Measurements from ENCODE around the gene BOLA3. TPM values are rescaled to one million over a fixed set of nuclear protein-coding genes. Genes with fewer than 3 reads are reported as not detected.
A peak's percentile ranks its signal among the peaks of the same experiment; 100 is the strongest.
"Not testable (repeated sequence)": the region's sequence is repeated elsewhere in the genome, so short reads cannot be mapped to it uniquely, and the experiment has no call there.

Gene BOLA3
- total RNA-seq, 1 donor from 2014 or later, result 29.8 TPM

DNA sequence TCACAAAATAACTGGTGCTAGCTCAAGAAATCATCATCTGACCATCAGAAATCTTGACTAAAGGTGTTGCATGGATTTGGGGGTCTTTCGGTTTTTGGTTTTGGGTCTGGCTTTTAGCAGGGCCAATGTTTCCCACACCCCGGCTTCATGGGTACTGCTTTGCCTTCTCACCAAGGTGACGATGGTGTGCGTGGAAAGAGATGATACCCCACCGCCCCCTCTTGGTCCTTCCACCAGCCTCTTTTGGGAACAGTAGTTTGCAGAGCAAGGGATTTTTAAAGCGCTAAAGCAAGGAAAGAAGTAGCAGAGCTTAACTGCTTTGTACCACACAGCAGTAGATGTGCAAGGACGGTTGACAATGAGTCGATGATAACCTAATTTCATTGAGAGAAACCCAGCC is 42.3 kb downstream of the BOLA3 start:
- DNase-seq (ENCODE audit: low spot score in 2 of 2) (no peak), FAIRE-seq (no peak)

DNA sequence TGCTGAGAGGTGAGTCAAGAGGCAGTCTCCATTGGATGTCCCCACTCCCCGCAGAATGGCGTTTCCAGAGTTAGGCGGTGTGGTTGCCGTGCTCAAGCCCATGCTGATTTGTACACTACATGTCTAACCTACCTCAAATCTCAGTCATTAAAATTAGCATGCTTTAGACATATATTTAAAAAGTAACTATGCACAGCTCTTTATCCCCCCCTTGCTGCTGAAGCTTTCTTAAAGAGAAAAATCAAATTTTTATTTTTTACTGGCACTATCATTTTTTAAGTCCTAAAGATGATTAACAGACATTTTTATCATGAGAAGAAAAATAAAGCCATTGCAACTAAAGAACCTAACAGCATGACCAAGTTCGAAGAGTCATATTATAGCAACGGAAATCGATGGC is 42.9 kb downstream of the BOLA3 start:
- DNase-seq (ENCODE audit: low spot score in 2 of 2), result no peak
- no peak for FAIRE-seq

DNA sequence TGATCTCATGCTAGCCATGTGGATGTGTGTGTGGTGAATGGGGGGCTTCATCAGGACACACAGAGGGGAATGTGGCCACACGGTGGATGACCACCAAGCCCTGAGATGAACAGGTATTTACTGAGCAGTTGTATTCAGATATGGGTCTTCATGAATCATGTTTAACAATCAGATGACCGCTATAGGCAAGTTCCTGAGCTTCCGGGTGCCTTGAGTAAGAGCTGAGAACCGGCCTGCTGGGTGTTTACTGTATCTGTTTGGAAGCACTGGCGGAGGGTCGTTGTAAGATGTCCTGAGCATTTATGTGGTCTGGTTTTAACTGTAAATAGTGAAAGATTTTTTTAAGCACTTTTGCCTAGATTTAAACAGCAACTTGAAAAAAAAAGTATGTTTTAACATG is 43.9 kb downstream of the BOLA3 start:
- no peak for DNase-seq (ENCODE audit: low spot score in 2 of 2)
- FAIRE-seq, result no peak

DNA sequence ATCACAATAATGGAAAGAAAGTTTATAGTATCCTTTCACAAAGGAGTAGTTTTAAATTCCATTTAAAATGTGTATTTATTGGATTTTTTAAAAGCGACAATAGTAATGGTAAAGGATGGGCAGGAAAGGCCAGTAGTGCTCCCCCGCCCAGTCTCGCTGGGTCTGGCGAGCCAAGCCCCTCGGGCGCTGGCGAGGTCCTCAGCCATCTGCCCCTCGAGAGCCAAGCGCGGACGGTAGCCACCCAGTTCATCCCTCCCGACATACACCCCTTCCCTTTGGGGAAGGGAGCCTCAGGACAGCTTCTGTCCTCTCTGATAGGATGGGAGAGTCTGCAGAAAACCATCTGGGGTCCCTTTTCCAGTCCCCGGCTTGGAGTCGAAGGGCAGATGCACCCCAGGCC is 45.2 kb downstream of the BOLA3 start:
- DNase-seq (ENCODE audit: low spot score in 2 of 2), result no peak
- no peak for FAIRE-seq

DNA sequence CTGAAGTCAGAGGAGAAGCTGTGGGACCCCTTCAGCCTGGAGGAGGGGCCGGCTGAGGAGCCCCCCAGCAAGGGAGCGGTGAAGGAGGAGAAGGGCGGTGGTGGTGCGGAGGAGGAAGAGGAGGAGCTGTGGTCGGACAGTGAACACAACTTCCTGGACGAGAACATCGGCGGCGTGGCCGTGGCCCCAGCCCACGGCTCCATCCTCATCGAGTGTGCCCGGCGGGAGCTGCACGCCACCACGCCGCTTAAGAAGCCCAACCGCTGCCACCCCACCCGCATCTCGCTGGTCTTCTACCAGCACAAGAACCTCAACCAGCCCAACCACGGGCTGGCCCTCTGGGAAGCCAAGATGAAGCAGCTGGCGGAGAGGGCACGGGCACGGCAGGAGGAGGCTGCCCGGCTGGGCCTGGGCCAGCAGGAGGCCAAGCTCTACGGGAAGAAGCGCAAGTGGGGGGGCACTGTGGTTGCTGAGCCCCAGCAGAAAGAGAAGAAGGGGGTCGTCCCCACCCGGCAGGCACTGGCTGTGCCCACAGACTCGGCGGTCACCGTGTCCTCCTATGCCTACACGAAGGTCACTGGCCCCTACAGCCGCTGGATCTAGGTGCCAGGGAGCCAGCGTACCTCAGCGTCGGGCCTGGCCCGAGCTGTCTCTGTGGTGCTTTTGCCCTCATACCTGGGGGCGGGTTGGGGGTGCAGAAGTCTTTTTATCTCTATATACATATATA is 46.0 kb downstream of the BOLA3 start:
- DNase-seq (ENCODE audit: low spot score in 2 of 2) (no peak), FAIRE-seq (no peak)

DNA sequence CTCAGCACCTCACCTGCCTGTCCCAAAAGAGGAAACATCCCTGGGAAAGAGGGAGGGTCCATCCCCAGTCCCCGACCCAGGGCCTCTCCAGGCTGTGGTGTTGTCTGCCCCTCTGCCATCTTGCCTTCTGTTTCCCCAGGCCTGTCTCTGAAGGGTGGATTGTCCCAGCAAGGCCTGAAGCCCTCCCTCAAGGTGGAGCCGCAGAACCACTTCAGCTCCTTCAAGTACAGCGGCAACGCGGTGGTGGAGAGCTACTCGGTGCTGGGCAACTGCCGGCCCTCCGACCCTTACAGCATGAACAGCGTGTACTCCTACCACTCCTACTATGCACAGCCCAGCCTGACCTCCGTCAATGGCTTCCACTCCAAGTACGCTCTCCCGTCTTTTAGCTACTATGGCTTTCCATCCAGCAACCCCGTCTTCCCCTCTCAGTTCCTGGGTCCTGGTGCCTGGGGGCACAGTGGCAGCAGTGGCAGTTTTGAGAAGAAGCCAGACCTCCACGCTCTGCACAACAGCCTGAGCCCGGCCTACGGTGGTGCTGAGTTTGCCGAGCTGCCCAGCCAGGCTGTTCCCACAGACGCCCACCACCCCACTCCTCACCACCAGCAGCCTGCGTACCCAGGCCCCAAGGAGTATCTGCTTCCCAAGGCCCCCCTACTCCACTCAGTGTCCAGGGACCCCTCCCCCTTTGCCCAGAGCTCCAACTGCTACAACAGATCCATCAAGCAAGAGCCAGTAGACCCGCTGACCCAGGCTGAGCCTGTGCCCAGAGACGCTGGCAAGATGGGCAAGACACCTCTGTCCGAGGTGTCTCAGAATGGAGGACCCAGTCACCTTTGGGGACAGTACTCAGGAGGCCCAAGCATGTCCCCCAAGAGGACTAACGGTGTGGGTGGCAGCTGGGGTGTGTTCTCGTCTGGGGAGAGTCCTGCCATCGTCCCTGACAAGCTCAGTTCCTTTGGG is 47.2 kb downstream of the BOLA3 start:
- no peak for DNase-seq (ENCODE audit: low spot score in 2 of 2)
- FAIRE-seq, result no peak

DNA sequence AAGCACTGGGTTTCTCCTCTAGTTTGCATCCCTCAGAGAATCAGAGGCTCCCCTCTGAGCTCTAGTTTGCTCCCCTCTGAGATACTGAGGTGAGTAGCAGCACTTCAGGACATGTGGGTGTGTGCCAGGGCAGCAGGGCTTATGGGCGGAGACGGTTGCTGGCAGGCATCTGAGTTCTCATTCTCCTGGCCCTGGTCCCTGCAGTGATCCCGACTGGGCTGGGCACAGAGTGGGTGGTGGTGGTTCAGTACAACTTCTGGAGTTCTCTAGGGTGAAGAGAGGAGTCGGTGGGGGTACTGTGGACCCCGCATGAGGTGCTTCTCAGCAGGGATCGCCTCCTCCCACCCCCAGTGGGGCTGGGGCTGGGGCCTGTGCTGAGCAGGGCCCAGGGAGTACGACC is 47.9 kb downstream of the BOLA3 start:
- FAIRE-seq (no peak), DNase-seq (ENCODE audit: low spot score in 2 of 2) (peak in 1 of 2 donors; percentile 50)

DNA sequence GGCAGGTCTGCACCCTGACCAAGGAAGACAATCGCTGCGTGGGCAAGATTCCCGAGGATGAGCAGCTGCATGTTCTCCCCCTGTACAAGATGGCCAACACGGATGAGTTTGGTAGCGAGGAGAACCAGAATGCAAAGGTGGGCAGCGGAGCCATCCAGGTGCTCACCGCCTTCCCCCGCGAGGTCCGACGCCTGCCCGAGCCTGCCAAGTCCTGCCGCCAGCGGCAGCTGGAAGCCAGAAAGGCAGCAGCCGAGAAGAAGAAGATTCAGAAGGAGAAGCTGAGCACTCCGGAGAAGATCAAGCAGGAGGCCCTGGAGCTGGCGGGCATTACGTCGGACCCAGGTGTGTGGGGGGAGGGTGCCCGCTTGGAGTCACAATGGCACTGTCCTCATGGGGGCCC is 48.4 kb downstream of the BOLA3 start:
- FAIRE-seq, result no peak
- no peak for DNase-seq (ENCODE audit: low spot score in 2 of 2)

DNA sequence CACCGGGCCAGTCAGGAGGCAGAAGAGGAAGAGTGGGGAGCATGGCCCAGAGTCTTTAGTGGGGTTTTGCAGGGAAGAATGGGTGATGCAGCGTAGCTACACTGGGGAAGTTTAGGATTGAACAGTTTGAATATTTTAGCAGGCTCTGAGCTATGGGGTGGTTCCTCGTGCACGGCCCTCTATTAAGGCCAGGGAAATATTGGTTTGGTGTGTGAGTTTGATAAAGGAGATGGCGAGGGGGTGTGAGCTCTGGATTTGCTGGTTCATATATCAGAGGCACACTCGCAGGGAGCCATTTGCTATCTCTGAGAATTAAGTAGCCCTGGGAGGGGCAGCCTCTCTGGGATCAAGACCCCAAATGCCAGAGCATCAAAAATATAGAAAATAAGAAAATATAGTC is 50.1 kb downstream of the BOLA3 start:
- no peak for DNase-seq (ENCODE audit: low spot score in 2 of 2)

DNA sequence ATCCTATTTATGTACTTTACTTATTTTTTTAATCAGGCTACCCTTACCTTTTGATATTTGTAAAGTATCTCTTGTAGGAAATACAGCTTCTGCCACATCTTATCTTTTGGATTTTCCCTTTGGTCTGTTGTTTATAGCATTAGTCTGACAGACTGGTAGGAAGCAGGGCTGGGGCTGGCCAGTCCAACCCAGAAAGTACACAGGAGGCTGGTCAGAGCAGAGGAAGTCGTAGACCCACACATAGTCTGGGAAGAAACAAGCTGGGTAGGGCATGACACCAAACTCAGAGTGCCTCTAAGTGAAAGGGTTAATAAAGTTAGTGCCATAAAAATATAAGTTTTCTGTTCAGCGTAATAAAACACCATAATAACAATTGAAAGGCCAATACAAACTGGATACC is 51.7 kb downstream of the BOLA3 start:
- FAIRE-seq (no peak), DNase-seq (ENCODE audit: low spot score in 2 of 2) (no peak)

More for the DNA sequence above, 50.1 kb downstream of the BOLA3 start:
- FAIRE-seq, result no peak

DNA sequence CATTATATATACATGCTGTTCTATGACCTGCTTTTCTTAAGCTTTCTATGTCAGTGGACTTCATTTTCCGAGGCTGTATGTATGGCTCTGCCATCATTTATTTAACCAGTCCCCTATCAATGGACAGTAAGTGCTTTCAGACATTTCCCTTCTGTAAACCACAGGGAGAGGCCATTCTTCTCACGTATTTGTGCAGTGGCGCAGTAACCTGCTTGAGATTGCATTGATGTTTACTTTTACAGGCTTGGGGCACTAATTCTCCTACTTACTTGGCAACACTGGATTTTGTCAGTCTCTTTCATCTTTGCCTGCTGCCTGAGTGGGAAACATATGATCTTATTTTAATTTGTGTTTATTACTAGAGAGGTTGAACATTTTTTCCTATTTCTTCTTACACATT is 52.1 kb downstream of the BOLA3 start:
- FAIRE-seq (no peak), DNase-seq (ENCODE audit: low spot score in 2 of 2) (no peak)

DNA sequence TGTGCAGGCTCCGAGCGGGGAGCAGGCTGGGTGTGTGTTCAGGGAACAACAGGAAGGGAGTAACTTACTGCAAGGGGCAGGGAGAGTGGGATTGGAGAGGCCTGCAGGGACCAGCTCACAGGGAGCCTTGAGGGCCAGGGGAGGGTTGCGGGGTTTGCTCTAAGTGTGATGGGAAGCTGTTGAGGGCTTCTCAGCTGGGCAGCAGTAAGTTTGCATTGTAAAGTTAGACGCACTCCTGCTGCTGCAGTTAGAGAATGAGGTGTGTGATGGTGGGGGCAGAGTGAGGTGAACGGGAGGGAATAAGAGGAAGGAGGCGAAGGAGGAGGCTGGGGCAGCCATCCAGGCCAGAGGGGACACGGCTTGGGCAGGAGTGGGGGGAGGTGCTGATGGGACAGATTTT is 53.4 kb downstream of the BOLA3 start:
- DNase-seq (ENCODE audit: low spot score in 2 of 2) (no peak), FAIRE-seq (no peak)

DNA sequence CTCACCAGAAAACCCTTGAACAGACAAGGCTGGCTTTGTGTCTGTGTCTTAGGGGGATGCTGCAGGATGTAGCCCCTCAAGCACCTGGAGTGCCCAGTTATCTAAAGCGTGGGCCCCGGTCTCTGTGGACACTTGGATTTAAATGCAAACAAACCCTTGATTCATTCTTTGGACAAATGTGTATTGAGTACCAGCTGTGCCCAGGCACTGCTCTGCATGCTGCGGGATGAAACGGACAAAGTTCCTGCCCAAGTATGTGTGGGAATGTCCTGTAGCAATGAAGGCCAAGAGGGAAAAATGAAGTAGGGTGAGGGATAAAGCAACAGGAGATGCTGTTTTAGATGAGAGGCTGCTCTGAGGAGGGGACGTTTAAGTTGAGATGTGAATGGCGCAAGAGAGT is 53.9 kb downstream of the BOLA3 start:
- FAIRE-seq (no peak), DNase-seq (ENCODE audit: low spot score in 2 of 2) (no peak)

DNA sequence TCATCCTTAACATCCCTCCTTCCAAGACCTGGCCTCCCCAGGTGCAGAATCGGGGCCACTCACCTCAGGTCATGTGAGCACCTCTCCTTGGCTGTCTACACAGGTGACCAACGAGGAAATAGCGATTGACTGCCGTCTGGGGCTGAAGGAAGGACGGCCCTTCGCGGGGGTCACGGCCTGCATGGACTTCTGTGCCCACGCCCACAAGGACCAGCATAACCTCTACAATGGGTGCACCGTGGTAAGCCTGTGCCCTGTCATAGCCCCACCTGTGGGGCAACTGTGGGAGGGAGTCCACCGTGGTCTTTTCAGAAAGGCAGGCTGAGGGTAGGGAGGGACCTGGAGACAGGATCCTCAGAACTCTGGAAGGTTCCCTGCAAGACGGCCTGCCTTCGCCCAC is 54.3 kb downstream of the BOLA3 start:
- DNase-seq (ENCODE audit: low spot score in 2 of 2) (no peak), FAIRE-seq (no peak)

DNA sequence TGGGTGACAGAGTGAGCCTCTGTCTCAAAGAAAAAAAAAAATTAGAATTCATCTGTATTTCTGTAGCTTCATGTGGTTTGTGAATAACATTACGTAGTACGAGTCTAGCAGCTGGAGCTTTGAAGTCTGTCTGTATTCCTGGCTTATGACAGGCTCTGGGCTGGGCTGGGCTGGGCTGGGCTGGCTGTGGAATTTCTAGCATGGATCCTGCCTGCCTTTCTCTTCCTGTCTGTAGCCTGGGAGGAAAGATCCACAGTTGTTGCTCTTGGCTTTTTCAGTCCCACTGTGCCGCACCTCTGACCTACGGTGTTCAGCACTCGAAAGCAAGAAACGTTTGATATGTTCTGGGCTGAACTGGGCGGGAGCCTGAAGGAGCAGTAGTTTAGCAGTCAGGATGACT is 55.4 kb downstream of the BOLA3 start:
- no peak for DNase-seq (ENCODE audit: low spot score in 2 of 2)
- FAIRE-seq, result no peak

DNA sequence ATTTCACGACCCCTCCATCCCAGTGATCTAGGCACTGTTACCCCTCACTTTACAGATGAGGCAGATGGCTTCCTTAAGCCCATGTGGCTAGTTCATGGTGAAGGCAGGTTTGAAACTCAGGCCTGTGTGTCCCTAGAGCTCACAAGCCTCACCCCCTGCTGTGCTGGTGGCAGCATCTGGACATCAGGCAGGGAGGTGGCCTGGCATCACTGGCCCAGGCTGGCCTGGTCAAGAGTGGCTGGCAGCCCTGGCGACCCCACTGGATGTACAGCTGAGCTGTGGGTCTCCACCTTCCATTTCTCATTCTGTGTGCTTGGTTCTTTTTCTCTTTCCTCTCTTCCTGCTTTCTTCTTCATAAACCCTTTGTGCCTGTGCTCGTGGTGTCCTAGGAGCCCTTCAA is 56.3 kb downstream of the BOLA3 start:
- FAIRE-seq, result no peak
- DNase-seq (ENCODE audit: low spot score in 2 of 2), result no peak

DNA sequence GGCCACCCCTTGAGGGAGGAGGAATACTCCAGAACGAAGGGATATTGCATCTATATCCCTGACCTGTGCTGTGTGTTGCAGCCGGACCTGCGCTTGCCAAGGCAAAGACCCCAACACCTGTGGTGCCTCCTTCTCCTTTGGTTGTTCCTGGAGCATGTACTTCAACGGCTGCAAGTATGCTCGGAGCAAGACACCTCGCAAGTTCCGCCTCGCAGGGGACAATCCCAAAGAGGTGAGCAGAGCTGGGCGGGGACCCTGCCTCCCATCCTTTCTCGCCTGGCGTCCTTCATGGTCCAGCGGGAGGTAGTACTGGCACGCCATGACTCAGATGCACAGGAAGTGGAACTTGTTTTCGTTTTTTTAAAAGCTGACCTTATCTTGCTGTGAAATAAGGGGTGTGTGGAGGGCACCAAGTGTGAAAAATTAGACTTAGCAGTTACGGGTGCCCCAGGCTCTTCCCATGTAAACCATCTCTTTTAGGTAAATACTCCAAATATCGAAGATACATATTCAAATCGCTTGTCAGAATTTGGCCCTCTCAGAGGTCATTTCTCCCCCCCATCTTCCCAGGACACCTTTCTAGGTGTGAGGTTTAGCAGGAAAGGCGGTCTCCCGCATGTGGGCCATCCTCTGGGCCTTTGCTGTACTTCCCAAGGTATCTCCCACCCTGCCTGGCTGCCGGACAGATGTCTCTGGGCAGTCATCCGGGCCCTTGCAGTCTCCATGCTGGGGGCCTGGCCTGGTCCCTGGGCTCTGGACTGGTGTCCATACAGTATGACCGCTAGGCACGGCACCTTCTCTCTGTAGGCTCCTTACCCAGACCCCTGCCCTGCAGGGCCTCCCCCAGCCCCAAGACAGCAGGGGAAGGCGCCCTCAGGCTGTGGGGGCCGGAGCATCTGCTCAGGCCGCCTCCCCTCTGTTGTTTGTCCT is 57.6 kb downstream of the BOLA3 start:
- DNase-seq (ENCODE audit: low spot score in 2 of 2) (no peak), FAIRE-seq (no peak)

DNA sequence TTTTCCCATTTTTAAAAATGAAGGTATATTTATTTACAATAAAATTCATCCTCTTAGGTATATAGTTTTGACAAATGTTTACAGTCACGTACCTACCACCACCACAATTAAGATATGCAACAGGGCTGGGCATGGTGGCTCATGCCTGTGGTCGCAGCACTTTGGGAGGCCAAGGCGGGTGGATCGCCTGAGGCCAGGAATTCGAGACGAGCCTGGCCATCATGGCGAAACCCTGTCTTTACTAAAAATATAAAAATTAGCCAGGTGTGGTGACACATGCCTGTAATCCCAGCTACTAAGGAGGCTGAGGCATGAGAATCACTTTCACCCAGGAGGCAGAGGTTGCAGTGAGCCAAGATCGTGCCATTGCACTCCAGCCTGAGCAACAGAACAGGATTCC is 59.0 kb downstream of the BOLA3 start:
- not testable (repeated sequence) for FAIRE-seq; DNase-seq (ENCODE audit: low spot score in 2 of 2)

DNA sequence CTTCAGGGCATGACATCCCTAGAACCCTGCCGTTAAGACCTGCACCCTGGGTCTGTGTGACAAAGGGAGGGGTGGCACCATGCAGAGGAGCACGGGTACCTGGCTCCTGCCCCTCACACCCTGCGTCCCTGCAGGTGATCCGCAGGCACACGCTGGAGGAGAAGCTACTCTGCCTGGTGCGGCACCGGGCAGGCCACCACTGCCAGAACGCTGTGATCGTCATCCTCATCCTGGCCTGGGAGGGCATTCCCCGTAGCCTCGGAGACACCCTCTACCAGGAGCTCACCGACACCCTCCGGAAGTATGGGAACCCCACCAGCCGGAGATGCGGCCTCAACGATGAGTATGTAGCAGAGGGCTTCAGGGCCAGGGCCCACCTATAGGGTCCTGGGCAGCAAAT is 60.0 kb downstream of the BOLA3 start:
- no peak for FAIRE-seq
- no peak for DNase-seq (ENCODE audit: low spot score in 2 of 2)

DNA sequence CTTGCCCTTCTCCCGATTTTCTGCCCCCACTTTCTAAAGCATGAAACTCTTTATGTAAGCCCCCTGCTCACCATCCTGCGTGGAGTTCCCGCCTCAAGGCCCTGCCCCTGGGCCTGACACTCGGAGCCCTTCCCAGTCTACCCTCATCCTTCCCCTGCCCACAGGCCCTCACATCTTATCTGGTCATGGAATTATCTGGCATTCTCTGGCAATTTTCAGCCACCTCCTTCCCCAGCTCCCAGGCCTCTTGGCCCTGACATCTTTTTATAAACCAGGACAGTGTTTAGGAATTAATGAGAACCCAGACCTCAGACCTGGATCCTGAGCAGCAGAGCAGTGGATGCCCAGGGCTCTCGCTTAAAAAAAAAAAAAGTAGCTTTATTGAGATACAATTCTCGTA is 61.7 kb downstream of the BOLA3 start:
- FAIRE-seq (no peak), DNase-seq (ENCODE audit: low spot score in 2 of 2) (no peak)

All from frontal cortex (tissue), 4 donors.